ENCODE measurements around the gene KCNH5.

GRCh38 chr14:63078569-63078968 is 33.3 kb upstream of the KCNH5 start:
- TF ChIP-seq EZH2 (IDR thresholded peaks at IDR 0.05; ENCODE audit: borderline replicate concordance, low read length) (no peak), CTCF (IDR thresholded peaks at IDR 0.05; ENCODE audit: low read length) (no peak)
